Ramos (cell line): ENCODE measurements around the gene CLDN14.

ENCODE experiments used
- in situ Hi-C: fragments of 300-500 bp; cut with MboI; formaldehyde crosslinking; loops from one replicate; pipeline ENCODE4 v1.14.3; 2022; ENCODE audit warnings: low sequenced_read_pairs; ENCODE audit not compliant: unreplicated experiment

Gene CLDN14

GRCh38 chr21:36479415-36480402 is at the start of gene CLDN14:
Gene CLDN14 (minus strand): TSS chr21:36480122. CDS start chr21:36461695, 18,427 bp downstream.
- in situ Hi-C loops = no loop called here

GRCh38 chr21:36528716-36529115 is 48.8 kb upstream of the CLDN14 start:
- in situ Hi-C loops = no loop called here

GRCh38 chr21:36527317-36527716 is 47.4 kb upstream of the CLDN14 start:
- in situ Hi-C loops = no loop called here

- in situ Hi-C loops = no loop called here
Observed at GRCh38 chr21:36526104-36526503, 46.2 kb upstream of the CLDN14 start.

- in situ Hi-C loops = no loop called here
Observed at GRCh38 chr21:36524477-36524876, 44.6 kb upstream of the CLDN14 start.

- in situ Hi-C loops = no loop called here
Observed at GRCh38 chr21:36522219-36522808, 42.4 kb upstream of the CLDN14 start.

- in situ Hi-C loops = no loop called here
Observed at GRCh38 chr21:36518883-36519492, 39.1 kb upstream of the CLDN14 start.

GRCh38 chr21:36517366-36518075 is 37.6 kb upstream of the CLDN14 start:
- in situ Hi-C loops = no loop called here

- in situ Hi-C loops = no loop called here
Observed at GRCh38 chr21:36516281-36516680, 36.4 kb upstream of the CLDN14 start.

GRCh38 chr21:36513430-36513829 is 33.5 kb upstream of the CLDN14 start:
- in situ Hi-C loops = no loop called here

GRCh38 chr21:36512971-36513370 is 33.0 kb upstream of the CLDN14 start:
- in situ Hi-C loops = no loop called here

GRCh38 chr21:36511484-36512220 is 31.7 kb upstream of the CLDN14 start:
- in situ Hi-C loops = no loop called here

GRCh38 chr21:36510911-36511310 is 31.0 kb upstream of the CLDN14 start:
- in situ Hi-C loops = no loop called here

- in situ Hi-C loops = no loop called here
Observed at GRCh38 chr21:36509973-36510664, 30.2 kb upstream of the CLDN14 start.

GRCh38 chr21:36508948-36509347 is 29.0 kb upstream of the CLDN14 start:
- in situ Hi-C loops = no loop called here

- in situ Hi-C loops = no loop called here
Observed at GRCh38 chr21:36507397-36508018, 27.6 kb upstream of the CLDN14 start.

GRCh38 chr21:36506482-36506881 is 26.6 kb upstream of the CLDN14 start:
- in situ Hi-C loops = no loop called here

- in situ Hi-C loops = no loop called here
Observed at GRCh38 chr21:36504067-36505058, 24.4 kb upstream of the CLDN14 start.
